GM19438 (cell line): ENCODE data around the gene NR3C1.
"Not testable (repeated sequence)": the region's sequence is repeated elsewhere in the genome, so short reads cannot be mapped to it uniquely, and the experiment has no call there.

ENCODE experiments used
- ATAC-seq: cut with Tn5 transposase; IDR thresholded peaks from one replicate; pipeline ENCODE4 v1.9.1; 2021; ENCODE audit warnings: low read depth; ENCODE audit not compliant: unreplicated experiment

The NR3C1 gene

DNA sequence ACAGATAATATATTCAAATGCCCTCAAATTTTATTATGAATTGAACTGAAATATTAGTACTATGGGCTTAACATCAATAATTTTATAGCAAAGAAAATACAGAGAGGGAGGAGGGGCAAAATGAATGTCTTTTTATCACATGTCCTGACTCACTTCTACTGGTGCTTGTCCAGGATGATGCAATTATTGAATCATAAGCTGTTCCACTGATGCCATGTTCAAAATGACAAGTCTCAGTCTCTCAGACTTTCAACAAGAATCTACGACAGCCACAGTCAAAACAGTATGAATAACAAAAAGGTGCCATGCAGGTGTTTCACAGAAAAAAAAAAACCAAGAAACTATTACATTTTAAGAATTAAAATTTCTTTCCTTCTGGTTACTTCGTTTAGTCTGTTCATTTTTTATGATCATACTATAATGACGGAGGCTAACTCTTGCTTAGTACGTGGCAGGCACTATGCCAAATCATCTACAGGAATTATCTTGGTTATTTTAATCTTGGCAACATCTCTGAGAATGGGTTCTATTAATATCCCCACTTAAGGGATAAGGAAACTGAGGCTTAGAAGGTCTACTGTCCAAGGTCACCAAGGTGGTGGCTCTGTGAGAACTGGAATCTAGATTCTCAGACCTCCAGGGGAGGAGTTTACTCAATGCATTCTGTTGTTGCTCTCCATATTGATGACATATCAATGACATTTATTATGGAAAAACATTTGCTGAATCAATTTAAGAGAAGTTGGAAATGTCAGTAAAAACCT lies 61.5 kb downstream of the NR3C1 start:
- no peak for ATAC-seq

DNA sequence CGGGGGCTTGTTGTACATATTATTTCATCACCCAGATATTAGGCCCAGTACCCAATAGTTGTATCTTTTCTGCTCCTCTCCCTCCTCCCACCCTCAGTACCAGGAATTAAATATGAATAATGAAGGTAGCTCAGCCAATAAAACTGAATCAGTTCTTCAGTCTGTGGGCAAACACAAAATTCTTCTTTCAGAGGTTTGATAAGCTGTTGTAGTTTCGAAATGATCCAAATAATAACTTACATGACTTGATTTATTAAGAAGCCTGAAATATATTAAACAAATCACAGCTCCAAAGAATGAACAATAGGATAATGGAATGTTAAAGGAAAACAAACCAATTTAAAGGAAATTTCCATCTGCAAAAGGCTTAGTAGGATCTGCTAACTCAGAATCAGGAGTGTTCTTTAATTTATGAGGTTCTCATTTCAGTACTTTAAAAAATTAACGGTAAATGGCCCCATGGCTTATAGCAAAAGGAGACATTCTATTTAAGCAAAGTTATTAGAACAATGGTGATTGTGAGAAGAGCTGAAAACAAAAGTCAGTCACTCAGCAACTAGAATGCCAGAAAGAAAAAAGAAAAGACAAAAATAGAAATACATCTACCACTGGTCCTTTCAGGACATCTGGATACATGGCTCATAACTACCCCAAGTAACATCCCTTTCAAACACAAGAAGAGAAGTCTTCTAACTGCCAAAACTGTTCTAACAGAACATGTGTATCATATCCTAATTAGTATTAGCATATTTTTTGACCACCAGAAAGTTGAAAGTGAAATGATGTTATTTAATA lies 62.4 kb downstream of the NR3C1 start:
- ATAC-seq, result no peak

DNA sequence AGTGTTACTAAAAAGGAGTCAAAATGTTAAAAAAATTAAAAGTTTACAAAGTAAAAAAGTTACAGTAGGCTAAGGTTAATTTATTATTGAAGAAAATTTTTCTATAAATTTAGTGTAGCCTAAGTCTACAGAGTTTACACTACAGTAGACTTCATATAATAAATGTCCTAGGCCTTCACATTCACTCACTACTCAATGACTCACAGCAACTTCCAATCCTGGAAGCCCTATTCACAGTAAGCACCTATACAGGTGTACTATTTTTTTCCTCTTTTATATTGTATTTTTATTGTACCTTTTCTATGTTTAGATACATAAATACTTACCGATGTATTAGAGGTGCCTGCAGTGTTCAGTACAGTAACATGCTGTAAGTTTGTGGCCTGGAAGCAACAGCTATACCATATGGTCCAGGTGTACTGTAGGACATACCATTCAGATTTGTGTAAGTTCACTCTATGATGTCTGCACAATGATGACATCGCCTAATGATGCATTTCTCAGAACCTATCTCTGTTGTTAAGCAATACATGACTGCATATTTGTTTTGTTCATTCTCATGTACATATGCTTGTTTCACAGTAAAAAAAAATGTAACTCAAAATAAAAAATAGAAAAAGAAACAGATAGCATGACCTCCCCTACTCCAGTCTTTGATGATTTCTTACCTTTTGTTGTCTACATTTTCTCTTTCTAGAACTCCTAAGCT lies 64.7 kb downstream of the NR3C1 start:
- ATAC-seq, result no peak

DNA sequence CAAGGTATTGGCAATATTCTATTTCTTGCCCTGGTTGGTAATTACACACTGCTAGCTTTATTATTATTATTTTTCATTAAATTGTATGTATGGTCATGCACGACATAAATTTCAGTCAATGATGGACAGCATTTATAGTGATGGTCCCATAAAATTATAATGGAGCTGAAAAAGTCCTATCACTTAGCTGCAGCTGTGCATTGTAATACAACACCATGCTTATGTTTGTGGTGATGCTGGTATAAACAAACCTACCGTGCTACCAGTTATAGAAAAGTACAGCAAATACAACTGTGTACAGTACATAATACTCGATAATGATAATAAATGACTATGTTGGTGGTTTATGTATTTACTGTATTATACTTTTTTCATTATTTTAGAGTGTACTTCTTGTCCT lies 65.5 kb downstream of the NR3C1 start:
- no peak for ATAC-seq

DNA sequence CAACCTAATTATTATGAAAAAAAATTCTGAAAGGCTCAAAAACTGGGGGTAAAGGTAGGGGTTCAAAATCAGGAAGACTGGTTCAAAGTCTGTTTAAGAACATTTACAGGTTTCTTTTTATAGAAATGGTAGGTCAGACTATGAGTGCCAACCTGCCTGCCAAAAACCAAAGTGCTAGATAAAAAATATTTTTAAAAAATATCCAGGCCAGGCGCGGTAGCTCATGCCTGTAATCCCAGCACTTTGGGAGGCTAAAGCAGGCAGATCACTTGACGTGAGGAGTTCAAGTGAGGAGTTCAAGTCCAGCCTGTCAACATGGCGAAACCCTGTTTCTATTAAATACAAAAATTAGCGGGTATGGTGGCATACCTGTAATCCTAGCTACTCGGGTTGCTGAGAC lies 67.0 kb downstream of the NR3C1 start:
- ATAC-seq, result no peak

DNA sequence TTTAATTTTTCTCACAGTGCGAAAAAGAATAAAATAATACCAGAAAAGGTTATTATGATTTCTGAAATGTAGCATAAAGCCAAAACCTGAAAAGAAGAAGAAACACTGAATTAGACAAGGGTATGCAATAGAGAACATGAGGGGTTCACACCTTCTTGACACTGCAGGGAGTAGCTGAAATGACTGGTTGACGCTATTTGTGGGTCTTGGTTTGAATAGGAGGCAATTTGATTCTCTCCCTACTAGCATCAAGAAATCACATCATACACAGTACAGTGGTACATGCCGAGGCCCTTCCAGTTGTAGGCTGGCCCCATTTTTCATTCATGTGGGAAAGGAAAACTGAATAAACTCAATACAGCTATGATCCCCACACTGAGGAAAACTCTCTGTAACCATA lies 68.6 kb downstream of the NR3C1 start:
- ATAC-seq, result no peak

DNA sequence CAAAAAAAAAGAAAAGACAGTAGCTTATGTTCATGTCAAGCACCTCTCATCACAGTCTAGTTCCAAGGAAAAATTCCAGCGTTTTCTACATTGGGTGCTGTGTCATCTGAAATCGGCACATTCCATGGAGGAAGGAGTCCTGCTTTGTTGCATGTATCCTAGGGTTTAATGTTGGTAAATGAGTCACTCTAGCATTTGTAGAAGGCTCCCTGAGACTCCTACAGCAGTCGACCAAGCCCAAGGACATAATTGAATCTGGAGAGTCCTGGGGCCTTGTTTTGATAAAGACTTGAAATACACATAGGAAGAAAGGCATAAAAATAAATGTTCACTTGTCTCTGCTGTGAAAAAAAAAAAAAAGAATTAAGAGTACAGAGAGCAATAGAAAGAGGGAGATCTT lies 69.1 kb downstream of the NR3C1 start:
- not testable (repeated sequence) for ATAC-seq

DNA sequence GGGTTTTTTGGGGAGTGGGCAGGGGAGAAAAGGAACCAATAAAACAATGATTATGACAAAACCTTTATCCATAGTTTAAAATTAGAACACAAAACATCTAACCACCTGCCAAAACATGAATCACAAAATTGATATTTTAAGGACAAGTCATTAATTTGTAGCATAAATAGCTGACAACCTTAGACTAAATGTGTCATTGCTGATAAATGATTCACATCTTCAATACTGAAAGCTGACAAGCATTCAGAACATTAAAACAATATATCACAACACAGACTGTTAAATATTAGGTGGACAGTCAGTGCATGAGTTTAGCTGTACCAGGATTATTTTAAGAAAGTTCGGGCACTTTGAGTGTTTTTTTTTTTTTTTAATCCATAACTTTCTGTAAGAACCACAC lies 71.5 kb downstream of the NR3C1 start:
- ATAC-seq, result no peak

DNA sequence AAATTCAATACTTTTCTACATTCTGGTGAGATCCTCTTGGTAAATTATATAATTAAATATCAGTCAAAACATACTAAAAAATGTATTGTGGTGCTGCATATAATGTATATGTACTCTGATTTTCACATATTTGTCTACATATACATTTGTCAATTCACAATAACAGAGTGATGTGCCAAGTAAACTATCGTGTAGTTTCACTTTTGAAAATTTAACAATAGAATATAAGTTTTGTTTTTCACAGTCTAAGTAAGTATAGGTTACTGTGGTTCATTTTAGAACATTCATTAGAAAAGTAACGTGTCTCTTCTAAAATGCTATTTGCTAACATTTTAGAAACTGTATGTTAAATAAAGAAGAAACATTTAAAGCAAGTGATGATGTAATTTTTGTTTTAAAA lies 73.6 kb downstream of the NR3C1 start:
- no peak for ATAC-seq

DNA sequence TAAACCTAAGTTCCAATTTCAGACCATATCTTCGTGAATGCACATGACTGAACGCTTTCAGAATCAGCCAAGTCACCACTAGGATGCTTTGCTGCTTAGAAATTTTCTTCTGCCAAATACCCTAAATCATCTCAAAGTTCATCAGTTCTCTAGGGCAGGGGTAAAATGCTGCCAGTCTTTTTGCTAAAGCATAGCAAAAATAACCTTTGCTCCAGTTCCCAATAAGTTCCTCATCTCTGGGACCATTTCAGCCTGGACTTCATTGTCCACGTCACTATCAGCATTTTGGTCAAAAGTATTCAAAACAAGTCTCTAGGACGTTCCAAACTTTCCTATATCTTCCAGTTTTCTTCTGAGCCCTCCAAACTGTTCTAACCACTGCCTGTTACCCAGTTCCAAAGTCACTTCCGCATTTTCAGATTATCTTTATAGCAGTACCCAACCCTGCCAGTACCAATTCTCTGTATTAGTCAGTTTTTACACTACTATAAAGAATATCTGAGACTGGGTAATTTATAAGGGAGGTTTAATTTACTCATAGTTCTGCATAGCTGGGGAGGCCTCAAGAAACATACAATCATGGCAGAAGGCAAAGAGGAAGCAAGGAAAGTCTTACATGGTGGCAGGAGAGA lies 74.8 kb downstream of the NR3C1 start:
- ATAC-seq, result no peak

DNA sequence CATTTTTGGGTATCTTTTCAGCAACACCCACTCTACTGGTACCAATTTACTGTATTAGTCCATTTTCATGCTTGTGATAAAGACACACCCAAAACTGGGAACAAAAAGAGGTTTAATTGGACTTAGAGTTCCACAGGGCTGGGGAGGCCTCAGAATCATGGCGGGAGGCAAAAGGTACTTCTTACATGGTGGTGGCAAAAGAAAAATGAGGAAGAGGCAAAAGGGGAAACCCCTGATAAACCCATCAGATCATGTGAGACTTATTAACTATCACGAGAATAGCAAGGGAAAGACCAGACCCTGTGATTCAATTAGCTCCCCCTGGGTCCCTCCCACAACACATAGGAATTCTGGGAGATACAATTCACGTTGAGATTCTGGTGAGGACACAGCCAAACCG lies 78.4 kb downstream of the NR3C1 start:
- not testable (repeated sequence) for ATAC-seq

DNA sequence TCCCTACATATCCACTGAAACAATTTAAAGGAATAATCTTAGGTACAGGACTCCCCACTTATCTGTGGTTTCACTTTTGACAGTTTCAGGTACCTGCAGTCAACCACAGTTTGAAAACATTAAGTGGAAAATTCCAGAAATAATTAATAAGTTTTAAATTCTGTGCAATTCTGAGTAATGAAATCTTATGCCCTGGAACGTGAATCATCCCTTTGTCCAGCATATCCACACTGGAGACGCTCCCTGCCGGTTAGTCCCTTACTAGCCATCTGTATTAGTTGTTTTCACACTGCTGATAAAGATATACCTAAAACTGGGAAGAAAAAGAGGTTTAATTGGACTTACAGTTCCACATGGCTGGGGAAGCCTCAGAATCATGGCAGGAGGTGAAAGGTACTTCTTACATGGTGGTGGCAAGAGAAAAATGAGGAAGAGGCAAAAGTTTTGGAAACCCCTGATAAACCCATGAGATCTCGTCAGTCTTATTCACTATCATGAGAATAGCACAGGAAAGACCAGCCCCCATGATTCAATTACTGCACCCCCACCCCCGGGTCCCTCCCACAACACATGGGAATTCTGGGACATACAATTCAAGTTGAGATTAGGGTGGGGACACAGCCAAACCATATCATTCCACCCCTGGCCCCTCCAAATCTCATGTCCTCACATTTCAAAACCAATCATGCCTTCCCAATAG lies 80.4 kb downstream of the NR3C1 start:
- ATAC-seq, result not testable (repeated sequence)

DNA sequence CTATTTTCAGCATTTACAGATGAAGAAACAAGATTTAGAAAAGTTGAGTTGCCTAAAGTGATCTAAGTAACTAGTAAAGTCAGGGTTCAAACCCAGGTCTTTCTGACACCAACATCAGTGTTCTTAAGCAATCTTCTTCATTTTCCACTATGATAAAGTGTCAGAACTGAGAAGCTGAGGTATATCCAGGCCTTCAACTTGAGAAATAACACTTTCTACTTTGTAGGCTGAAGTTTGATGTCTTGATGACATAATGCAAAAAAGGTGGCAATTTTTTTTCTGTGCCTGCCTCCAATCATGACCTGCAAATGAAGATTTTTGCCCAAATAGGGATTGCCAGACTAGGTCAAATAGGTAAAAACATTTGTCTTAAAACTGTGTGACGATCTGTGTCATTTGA lies 81.3 kb downstream of the NR3C1 start:
- no peak for ATAC-seq

DNA sequence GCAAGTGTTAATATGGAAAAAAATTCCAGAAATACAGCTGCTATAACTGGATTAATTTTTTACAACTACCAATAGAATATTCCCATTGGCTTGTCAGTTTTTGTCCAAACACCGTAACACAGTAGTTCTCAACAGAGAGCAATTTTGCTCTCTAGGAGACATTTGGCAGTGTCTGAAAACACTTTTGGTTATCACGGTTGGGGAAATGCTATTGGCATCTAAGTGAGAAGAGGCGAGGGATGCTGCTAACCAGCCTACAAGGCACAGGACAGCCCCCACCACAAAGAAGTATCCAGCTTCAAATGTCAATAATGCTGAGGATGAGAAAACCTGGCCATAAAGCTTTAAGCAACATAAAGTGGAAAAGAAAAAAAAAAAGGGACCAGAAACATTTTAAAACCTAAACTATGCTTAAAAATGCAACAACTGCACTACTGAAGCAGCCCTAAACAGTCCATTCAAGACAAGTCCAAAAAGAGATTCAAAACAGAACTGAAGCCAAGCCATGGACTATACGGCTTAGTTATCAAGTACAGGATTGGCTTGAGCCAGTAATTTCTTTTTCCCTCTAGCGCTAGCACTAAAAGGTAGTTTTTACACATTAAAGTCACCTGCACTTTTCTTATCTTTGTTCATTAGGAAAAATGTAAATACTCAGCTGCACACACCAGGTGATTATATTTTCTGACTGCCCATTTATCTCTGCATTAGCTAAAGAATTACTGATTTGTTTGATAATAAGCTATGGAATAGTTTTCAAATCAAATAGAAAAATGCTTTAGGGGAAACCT lies 83.9 kb downstream of the NR3C1 start:
- no peak for ATAC-seq

DNA sequence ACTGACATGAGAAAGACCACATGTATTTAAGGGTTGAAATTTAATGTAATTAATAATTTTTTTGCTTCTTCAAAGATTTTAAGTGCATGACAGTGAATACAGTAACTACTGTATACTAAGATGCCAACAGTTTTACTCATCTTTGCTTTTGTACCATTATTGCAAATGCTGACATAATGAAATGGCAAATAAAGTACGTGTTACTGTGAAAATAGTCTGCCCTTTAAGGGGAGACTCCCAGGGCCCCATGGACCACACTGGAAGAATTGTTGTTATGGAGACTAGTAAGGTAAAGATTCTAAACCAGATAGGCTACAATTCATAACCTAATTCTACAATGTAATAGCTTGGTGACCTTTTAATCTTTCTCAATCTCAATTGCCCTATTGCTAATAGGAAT lies 84.7 kb downstream of the NR3C1 start:
- no peak for ATAC-seq

DNA sequence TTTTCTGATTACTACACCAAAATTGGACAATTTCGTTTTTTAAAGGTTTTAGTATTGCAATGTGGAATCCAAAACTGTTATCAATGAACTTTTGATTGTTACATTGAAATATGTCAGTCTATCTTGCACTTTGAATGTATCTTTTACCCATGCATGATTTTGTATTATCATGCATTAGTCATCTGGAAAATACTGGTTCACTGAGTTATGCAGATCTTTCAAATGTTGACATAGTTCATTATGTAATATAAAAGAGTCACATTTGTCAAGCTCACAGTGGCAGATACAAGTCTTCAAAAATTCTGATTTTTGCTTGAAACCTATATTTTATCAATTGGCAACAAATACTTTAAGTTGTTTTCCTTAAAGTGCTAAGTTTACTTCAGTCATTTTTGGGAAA lies 85.2 kb downstream of the NR3C1 start:
- ATAC-seq, result no peak

DNA sequence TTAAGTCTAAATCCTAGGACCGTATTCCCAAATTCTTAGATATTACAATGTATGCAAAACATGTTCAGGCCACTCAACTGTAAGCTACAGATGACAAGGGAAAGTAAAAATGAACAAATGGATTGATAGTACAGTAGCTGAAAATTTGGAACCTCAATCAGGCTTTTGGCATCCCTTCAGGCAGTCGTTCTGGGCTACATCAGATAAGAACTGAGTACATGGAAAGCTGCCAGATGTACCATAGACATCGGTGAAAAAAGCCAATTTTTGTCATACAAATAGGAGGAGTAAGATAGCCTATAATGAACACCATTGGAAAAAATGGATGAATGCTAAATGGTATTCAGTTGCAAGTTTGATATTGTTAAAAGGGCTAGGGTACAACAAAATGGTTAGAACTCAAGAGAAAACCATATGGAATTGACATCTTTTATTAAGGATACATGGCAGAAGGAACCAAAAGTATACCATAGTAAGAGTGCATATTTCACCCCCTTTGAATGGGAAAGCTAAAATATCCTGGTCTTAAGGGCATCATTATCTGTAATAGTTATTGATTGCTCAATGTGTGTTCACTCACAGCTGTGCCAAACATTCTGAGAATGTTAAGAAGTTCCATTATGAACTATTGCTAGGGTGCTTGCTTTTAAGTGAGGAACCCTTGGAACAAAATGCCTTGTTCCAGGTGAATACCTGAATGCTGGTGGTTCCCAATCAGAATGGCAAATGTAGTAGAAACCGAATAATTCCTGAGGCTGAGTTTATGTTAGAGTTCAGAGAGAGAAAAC lies 86.4 kb downstream of the NR3C1 start:
- ATAC-seq, result no peak

DNA sequence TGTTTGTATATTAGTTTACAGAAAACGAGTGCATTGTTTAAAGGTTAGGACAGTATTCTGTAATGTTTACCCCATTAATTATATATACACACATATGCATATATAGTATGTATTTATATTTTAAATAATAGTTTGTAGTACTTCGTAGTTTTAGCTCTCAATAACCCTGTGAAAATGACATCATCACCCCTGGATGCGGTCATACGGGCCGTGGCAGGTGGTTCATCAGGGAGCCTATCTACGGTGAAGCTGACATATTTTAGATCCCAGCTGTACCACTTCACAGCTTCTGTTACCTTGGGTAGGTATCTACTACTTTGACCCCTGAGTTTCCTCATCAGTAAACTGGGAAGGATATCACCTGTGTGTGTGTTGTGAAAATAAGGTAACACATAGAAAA lies 87.1 kb downstream of the NR3C1 start:
- ATAC-seq, result no peak

DNA sequence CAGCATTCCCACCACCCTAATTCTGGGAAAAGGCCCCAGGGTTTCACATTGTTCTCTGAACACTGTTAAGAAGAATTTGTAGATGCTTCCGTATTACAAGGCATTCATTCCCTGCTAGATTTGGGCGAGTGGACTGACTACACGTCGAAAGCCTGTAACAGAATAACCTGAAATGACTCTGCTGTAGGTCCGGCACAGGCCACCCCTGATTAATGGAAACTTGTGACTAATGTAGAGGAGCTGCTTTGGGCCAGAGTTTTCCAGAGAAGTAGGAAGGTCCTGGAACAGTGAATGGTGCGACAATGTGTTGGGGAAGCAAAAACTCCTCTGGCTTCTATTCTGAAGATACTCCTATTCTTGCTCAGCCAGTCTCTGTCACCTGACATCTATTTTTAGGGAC lies 87.6 kb downstream of the NR3C1 start:
- ATAC-seq, result no peak
